NOMO-1 treated with dmso at 0.1 percent for 144 hours (cell line): ENCODE data around the gene HOXB7.

Experiments used
- DNase-seq: peaks from one replicate; lab custom pipeline; 2025; ENCODE audit not compliant: unreplicated experiment; lab: John Stamatoyannopoulos, UW

HOXB7 gene

GRCh38 chr17:48611213-48611612 is 396 bp upstream of the HOXB7 start:
- no peak for DNase-seq

- no peak for DNase-seq
Observed at GRCh38 chr17:48609759-48610281, 997 bp downstream of the HOXB7 start.

- no peak for DNase-seq
Observed at GRCh38 chr17:48609033-48609432, 1.8 kb downstream of the HOXB7 start.

DNA sequence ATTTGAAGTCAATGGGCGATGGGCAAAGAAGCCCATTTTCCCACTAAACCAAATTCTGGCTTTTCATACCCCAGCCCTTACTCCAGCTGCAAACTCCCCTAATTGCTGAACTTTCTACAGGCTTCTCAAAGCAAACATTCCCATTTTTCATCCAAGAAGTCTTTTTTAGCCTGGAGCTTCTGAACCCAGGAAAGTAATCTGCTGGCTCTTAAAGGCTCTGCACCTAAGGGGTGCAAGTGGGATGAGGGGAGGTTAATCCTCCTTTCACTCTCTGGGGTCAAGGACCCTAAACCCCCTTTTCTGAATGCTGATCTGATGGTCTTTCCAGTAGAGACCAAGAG is 2.4 kb downstream of the HOXB7 start:
- no peak for DNase-seq

DNA sequence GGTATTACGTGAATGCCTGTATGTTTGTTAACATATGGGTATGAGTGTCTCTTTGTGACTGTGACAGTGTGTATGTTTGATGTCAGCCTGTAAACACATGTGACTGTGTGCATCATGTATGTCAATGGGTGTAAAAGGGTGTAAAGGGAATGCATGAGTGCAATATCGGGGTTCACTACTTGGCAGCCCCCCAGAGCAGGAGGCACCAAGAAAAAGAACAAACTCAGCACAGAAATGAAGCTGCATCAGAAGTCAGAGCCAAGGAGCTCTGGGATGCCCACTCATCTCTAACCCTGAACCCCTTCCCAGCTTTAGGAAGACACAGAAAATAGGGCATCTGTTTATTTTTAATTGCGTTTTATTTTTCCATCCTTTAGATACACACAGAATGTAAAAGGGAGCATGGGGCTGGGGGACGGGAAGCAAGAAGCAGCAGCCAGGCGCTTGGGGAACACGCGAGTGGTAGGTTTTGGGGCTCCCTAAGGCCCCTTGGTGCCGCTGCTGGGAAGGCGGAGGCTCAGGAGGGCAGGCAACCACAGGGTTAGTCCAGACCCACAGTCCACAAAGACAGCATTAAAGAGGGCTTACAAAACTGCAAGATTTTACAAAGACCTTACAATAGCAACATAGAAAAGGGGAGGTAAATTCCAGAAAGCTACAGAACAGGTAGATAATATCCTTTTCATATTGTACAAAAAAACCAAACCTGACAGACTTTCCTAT is 3.8 kb downstream of the HOXB7 start:
- DNase-seq = no peak

- no peak for DNase-seq
Observed at GRCh38 chr17:48605991-48606891, 4.6 kb downstream of the HOXB7 start.

DNA sequence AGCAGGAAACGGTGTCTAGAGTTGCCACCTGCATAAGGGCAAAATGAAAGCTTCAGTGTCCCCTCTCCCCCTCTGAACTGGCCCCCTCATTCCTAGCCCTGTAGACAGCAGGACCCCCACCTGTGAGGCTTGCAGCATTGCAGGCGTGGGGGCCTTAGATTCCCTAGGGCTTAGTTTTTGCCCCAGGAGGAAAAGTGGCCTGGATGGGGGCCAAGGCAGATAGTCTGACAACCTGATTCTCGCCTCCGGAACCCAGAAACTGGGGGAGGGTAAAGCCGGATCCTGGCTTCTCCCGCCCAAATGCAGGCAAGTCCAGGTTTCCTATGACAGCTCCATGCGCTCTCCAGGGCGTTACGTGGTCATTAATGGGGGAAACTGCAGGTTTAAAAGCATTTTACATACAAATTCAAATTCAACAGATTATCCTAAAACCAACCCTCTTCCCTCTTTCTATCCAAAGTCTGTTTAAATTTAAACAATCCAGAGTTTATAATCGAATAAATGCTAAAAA is 5.4 kb downstream of the HOXB7 start:
- no peak for DNase-seq

DNA sequence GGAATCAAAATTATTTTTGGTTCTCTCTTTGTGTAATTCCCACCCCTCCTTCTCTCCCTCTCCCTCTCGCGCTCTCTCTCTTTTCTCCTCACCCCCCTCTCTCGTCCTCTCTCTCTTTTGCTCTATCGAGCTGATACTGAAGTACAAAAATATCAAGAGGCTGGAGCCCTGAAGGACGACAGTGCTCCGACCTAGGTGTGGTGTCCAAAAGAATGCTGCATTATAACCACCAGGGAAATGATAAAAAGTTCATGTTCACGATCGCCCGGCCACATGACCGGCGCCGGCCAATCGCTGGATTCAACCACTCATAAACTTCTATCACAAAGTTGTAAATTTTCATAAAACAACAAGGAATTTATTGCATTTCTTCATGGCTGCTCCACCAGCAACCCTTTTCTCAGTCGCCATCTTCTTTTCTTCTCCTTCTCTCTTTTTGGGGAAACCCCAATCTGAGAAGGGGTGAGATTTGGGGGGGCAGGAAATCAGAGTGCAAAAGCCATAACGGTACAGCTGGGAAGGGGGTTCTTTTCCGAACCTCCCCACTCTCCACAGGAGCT is 6.0 kb downstream of the HOXB7 start, which contains the start of gene HOXB6:
Gene HOXB6, minus strand, starts transcription at position 217 of the 560 bp plus-strand sequence. CDS start 6,836 bp downstream, outside the sequence.
- DNase-seq = no peak

GRCh38 chr17:48603959-48604769 is 6.7 kb downstream of the HOXB7 start:
- DNase-seq = no peak

- no peak for DNase-seq
Observed at GRCh38 chr17:48601539-48602425, 9.0 kb downstream of the HOXB7 start.

GRCh38 chr17:48601207-48601538 is 9.6 kb downstream of the HOXB7 start:
- no peak for DNase-seq

- DNase-seq = no peak
Observed at GRCh38 chr17:48600244-48601098, 10.3 kb downstream of the HOXB7 start.

DNA sequence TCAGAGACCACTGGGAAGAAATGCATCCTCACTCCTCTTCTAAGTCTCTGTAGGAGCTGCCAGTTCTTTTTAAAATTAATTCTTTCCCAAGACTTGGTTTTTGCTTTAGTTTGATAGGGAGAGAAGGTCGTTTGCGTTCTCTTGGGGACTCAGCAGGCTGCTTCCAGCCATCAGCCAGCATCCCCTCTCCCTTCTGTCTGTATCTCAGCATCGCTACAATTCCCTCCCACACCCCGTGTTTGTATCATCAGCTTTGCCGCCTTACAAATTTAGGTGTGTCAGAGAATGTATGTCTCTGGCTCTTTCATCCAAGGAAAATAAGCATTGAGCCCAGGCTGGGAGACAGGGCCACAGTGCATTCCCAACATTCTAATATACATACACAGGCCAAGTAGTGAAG is 11.5 kb downstream of the HOXB7 start:
- DNase-seq = no peak

DNA sequence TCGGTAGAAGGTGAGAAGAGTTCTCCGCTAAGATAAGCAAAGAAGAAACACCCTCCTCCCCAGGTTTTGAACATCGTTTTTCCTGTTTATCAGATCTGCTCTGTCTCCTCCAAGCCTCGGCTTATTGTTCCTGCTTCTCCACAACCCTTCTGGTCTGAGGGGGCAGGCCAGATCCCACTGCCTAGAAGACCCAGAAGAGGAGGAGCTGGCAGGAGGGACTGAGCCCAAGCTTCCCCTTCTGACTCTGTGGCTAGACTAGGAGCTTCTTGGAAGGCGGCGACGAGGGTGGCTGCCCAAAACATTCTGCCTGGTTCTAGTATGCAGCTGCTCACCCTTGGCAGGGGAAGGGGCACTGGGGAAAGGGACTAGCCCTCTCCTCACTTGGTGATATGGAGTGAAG is 12.1 kb downstream of the HOXB7 start:
- DNase-seq = no peak

DNA sequence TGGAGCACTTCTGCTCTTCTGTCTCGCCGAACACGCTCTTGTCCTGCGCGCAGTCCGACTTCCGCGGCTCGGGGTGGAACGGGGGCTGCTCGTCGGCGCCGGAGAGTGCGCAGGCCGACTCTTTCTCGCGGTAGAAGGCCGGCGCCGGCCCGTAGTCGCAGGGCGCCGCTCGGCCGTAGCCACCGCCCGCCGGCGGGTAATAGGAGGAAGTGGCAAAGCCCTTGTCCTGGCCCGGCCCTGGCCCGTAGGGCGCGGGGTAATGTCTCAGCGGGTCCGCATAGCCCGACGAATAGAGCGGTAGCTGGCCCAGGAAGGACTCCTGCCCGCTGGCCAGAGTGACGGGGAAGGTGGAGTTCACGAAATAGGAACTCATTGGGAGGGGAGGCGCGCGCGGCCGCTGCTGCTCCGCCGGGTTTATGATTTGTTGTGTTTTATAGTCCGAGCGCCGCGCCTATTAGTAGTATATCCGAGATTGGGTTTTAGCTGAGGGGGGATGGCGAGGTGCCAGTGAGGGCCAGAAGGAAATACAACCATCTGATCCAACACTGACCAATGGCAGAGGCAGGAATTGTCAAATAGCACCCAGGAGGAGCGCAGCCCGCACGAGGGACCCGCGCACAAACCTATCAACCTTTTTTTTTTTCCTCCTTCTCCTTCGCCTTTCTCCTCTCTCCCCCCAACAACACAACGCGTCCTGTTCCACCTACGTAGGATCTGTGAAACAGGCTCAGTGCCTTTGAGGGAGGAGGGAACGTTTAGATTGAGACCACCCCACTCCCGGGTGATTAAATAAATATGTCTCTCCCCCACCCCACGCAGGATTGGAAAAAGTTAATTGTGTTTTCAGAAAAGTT is 12.8 kb downstream of the HOXB7 start:
- DNase-seq = no peak

DNA sequence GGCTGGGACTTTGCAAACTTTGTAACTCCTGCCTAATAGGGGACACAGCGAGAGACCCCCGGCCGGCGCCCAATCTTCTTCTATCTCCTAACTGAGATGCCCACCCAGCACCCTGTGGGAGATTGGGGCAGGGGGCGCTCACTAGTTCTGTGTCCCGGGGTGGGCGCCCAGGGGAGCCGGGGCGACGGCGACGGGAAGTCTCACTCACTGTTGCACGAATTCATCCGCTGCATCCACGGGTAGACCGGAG is 13.4 kb downstream of the HOXB7 start:
- DNase-seq = no peak

- DNase-seq = no peak
Observed at GRCh38 chr17:48596735-48597527, 13.9 kb downstream of the HOXB7 start.
